Hematopoietic multipotent progenitor cell treated with erythropoietin and hydrocortisone succinate and interleukin-3 and kit ligand, for 15 days (in vitro differentiated cells): ENCODE data around the gene RNF213.
"Not testable (repeated sequence)": the region's sequence is repeated elsewhere in the genome, so short reads cannot be mapped to it uniquely, and the experiment has no call there.

Experiments used
- DNase-seq: peaks from one replicate; pipeline ENCODE4 v3.0.0-alpha.2; 2015; ENCODE audit warnings: low spot score

Gene RNF213

DNA sequence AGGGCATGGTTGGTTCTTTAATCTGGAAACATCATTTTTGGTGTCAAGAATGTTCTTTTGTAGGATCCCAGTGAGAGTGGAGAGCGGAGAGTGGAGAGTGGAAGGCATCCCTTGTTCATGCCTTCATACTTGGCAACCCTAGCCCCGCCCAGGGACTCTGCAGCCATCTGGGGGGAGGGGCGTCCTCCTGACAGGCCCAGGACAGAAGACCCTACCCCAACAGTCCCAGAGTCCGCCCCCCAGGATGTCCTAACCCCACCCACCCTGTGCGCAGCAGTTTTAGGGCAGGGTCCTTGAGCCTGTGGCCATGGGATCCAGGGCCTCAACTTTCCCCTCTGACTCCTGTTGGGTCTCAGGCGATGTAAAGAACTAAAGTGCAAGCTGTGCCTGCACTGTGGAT lies 36.0 kb upstream of the RNF213 start:
- no peak for DNase-seq

DNA sequence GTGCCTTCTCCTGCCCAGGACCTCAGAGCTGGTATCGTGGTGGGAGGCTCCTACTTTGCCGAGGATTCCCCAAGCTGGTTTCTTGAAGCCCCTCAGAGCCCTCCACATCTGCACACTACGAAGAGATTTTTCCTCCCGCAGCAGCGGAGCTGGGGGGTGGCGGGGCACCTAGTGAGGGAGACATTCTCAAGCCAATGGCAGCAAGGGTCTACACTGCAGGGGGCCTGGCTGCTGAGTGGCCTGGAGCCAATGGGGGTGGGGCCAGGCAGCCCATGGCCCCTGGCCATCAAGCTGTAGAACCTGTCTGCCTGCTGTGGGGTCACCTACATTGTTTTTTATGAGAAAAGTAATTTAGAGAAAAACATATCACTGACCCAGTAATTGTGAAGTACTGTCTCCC lies 35.4 kb upstream of the RNF213 start:
- no peak for DNase-seq

DNA sequence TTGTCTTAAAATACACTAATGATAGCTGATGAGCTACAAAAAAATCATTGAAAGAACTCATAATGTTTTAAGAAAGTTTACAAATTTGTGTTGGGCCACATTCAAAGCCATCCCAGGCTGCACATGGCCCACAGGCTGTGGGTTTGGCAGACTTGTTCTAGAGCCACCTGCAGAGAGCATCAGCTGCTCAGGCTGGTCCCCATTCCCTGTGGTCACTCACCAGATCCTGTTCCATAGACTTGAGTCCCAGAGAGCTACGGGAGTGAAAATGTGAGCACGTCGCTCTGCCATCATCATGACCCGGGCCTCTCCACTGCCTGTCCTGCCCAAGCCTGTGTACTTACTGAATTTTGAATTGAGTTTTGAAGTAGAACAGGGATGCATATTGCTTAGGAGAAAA lies 33.5 kb upstream of the RNF213 start:
- no peak for DNase-seq

DNA sequence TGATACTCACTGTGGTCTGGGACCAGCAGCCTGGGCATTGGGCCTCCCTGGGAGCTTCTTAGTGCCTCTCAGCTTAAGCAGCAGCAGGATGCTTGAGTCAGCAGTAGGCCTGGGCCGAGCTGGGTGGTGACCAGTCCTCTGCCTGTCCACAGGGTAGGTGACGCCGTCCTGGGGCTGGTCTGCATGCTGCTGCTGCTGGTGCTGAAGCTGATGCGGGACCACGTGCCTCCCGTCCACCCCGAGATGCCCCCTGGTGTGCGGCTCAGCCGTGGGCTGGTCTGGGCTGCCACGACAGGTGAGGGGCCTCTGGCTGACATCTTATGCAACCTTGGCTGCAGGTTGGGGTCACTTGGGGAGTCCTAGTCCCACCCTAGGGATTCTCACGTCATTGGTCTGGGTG lies 33.0 kb upstream of the RNF213 start:
- DNase-seq: no peak

DNA sequence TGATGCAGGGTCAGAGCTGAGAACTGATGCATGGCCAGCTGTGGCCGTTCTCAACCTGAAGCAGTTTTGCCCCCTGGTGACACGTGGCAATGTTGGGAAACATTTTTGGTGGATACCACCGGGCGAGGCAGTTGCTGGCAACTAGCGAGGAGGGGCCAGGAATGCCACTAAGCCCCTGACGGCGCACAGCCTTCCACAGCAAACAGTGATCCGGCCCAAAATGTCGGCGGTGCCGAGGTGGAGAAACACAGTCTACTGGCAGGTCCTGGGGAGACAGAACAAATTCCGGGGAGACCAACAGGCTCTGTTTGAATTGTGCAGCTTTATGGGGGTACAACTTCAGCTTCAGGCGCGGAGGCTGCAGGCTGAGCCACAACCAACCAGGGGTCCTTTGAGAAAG lies 32.2 kb upstream of the RNF213 start:
- DNase-seq: no peak

DNA sequence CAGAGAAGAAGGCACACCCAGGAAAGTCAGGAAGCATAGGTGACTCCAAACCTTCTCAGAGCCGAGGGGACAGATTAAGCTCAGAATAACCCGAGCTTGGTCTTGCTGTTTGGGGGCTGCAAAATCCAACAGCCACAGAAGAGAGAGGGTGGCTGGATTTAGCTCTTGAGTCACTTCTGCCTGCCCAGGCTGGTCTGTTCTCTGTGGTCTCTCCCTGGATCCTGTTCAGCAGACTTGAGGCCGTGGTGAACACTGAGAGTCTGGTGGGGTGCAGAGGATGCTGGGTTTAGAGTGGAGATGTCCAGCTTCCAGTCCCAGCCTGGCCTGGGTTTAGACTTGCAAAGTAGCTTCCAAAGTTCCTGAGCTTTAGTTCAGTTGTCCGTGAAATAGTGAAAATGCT lies 31.6 kb upstream of the RNF213 start:
- DNase-seq: no peak

DNA sequence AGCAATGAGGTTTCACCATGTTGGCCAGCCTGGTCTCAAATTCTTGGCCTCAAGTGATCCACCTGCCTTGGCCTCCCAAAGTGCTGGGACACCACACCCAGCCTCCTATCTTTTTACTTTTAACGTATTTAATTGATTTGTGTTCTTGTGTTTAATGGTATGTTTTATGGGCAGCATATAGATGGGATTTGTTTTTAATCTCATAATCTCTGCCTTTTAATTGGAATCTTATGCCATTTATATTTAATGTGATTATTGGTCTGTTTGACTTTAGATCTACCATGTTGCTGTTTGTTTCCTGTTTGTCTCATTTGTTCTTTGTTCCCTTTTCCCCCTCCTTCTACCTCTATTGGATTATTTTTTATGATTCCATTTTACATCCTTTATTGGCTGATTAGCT lies 28.2 kb upstream of the RNF213 start:
- DNase-seq: no peak

DNA sequence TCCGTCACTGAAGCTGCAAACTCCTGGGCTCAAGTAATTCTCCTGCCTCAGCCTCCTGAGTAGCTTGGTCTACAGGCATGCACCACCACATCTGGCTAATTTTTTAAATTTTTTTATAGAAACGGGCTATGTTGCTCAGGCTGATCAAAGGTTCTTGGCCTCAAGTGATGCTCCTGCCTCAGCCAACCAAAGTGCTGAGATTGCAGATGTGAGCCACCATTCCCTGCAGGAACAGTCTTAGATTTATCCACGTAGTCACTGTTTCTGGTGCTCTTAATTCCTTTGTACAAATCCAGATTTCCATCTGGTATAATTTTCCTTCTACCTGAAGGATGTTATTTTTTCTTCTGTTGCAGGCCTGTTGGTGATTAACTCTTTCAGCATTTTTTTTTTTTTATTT lies 27.4 kb upstream of the RNF213 start:
- DNase-seq: no peak

DNA sequence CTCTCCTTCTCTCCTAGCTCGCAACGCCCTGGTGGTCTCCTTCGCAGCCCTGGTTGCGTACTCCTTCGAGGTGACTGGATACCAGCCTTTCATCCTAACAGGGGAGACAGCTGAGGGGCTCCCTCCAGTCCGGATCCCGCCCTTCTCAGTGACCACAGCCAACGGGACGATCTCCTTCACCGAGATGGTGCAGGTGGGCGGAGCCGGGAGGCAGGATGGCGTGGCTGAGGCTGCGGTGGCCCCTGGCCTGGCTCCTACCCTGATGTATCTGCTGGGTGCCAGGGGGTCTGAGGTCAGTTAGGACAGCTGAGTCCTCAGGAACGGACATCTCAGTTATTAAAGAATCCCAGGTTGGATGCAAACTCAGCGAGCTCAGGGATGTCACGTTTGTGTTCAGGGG lies 23.7 kb upstream of the RNF213 start:
- DNase-seq: no peak

DNA sequence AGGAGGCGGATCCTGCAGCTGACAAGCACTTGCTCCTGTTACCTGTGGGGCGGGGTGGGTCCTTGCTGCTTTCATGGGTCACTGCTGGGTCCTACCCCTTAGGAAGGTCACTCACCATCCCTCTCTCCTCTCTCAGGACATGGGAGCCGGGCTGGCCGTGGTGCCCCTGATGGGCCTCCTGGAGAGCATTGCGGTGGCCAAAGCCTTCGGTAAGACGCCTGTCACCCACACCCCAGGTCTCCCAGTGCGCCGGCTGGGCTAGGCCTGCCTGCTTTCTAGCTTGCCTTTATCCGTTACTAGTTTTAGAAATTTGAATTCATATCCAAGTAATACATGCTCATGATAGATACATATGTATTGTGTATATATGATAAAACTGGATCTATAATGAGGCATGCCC lies 23.3 kb upstream of the RNF213 start:
- no peak for DNase-seq

DNA sequence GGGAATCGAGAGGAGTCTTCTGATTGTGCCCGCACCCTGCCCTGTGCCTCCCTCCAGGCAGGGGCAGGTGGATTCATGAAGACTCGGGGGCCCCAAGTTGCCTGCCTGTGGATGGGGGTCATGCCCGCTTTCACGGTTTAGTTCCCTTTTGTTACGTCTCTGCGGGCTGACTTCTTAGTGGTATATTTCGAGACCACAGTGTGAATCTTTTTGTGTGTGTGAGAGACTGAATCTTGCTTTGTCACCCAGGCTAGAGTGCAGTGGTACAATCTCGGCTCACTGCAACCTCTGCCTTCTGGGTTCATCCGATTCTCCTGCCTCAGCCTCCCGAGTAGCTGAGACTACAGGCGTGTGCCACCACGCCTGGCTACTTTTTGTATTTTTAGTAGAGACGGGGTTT lies 18.1 kb upstream of the RNF213 start:
- DNase-seq: no peak

DNA sequence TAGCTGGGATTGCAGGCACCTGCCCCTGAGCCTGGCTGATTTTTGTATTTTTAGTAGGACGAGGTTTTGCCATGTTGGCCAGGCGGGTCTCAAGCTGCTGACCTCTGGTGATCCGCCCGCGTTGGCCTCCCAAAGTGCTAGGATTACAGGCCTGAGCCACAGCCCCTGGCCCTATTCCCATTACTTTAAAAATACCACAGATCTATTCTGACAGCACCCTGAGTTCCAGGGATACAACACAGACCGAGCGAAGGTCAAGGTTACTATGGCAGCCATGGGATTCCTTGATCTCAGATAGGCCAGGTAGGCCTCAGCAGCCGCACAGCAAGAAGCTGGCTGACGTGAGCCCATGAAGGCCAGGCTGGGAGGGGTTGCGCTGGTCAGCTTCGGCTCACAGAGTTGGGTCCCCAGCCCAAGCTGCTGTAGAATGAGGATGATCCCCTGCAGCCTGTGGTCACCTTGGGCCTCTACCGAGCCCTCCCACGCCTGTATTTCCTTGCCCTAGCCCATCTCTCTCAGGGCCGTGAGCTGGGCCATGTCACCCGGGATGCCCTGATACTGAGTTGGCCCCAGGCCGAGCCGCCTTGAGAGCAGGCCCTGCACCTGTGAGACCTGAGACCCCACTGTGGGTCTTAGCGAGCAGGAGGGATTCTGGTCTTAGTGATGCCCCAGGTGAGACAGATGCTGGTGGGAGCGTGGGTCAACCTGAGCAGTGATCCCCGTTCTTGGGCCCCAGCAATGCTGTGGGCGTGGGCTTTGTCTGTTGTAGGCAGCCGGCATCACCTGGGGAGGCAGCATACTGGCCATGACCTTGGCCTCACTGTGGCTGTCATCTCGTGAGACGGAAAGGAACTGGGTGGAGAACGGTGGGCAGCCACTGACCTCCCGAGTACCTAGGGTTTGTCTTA lies 16.9 kb upstream of the RNF213 start:
- no peak for DNase-seq

DNA sequence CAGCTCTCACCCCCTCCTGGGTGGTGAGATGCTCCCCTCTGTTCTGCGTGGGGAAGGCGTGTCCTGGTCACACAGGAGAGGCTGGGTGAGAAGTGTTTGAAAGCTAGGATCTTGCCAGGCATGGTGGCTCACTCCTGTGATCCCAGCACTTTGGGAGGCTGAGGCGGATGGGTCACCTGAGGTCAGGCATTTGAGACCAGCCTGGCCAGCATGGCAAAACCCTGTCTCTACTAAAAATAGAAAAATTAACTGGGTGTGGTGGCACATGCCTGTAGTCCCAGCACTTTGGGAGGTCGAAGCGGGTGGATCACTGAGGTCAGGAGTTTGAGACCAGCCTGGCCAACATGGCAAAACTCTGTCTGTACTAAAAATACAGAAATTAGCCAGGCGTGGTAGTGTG lies 16.2 kb upstream of the RNF213 start:
- not testable (repeated sequence) for DNase-seq

DNA sequence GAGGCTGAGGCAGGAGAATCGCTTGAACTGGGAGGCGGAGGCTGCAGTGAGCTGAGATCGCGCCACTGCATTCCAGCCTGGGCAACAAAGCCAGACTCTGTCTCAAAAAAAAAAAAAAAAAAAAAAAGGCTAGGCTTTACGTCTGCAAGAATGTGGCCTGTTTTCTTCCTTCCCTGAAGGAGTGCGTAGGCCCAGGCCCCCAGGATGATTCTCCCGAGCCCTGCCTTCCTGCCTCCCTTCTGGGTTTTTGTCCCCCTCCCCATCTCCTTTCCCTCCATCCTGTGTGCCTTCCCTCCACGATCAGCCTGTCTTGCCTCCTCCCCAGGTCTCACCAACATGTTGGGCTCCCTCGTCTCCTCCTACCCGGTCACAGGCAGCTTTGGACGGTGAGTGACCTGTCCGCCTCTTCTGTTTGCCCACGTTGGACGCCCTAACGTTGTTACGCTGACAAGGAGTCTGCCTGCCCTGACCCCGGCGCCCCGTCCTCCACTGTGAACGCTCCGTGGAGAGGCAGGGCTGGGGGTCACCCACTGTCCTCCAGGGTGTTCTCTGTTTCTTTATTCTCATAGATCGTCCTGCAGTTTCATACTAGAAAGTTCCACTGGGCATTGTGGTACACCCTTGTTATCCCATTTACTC lies 15.7 kb upstream of the RNF213 start:
- no peak for DNase-seq

DNA sequence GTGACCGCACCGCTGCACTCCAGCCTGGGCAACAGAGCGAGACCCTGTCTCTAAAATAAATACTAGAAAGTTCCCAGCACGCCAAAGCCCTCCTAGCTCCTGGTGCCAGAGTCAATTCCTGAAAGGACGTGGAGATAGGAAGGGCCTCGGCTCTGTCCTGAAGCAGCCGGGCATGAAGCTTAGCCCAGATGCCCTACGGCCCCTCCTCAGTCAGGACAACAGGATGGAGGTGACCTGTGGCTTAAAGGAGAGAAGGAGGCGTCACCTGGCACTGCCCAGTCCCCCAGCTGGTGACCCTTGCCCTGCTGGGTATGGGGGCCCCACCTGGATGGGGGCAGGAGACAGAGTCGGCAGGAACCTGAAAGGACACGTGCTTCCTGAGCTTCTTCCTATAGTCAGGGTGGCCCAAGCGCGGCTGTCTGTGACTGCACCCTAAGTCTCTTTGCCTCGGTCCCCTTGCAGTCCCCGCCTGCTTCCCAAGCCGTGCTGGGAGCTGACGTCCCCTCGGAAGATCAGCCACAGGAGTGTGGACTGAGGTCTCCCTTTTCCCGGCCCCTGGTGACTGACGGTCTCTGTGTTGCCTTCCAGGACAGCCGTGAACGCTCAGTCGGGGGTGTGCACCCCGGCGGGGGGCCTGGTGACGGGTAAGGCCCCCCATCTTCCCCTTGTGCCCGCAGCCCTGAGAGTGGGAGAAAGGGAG lies 14.9 kb upstream of the RNF213 start:
- DNase-seq: no peak

DNA sequence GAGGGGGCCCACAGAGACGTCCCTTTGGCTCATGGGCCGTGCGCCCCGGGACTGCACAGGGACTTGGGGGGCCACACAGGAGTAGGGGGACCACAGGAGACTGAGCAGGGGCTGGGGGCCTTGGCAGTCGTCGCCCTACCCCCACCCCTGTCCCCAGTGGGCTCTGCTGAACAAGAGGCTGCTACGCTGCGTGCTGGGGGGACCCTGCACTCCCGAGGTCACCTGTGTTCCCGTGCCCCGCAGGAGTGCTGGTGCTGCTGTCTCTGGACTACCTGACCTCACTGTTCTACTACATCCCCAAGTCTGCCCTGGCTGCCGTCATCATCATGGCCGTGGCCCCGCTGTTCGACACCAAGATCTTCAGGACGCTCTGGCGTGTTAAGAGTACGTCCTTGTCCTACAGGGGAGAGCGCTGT lies 14.4 kb upstream of the RNF213 start:
- DNase-seq: no peak

DNA sequence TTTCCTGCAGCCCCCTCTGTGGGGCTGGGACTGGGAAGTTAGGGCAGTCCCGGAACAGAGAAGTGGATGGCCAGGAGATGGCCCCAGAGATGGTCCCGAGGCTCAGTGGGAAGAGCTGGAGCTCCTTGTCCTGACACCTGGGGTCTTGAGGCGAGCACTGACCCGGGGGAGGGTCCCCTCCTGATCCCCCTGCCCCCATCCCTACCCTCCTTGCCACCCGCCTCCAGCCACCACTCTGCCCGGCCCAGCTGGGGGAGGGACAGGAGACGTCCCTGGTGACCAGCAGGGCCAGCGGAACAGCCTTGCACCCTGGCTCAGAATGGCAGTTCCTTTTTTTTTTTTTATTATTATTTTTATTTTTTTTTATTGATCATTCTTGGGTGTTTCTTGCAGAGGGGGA lies 13.9 kb upstream of the RNF213 start:
- no peak for DNase-seq

DNA sequence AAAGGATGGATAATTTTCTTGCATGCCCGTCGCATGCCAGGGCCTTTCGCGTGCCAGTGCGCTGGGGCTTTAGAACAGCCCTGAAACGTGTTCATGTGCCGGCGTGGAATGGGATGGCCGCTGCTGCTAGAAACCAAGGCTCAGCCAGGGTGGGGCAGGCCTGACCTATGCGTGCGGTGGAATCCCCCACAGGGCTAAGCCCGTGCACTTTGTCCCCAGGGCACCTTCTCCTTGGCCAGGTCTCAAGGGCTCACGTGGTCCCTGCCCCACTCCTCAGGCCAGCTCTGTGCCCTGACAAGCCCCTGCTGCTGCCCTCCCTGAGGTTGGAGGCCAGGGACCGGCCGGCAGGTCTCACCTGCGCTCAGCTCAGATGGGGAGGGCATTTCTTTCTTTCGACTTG lies 13.1 kb upstream of the RNF213 start:
- no peak for DNase-seq

DNA sequence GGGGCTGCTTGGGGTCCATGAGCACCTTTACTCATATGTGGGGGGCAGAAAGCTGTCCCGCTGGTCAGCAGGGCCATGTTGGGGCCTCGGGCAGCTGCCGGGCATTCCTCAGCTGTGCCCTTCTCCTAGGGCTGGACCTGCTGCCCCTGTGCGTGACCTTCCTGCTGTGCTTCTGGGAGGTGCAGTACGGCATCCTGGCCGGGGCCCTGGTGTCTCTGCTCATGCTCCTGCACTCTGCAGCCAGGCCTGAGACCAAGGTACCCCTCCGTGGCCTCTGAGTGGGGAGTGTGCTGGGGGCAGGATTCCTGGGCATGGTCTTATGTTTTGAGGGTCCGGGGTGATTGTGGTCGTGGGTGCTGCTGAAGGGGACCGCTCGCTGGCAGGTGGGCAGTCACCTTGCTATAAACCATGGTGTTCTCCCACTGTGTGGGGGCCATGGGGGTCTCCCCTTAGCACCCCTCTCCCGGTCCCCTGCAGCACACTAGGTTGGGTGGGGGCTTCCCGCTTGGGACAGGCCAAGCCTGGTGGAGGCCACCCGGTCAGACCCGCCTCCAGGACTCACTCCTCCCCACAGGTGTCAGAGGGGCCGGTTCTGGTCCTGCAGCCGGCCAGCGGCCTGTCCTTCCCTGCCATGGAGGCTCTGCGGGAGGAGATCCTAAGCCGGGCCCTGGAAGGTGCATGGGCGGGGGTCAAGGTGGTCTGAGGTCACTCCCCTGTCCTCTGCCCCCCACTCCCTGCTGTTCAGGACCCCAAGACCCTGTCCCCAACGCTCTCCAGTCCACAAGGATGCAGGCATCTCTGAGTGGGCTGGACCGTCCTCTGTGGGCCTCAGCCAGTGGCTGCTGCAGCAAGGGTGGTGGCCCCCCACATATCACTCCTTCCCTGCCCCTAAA lies 12.4 kb upstream of the RNF213 start:
- no peak for DNase-seq

DNA sequence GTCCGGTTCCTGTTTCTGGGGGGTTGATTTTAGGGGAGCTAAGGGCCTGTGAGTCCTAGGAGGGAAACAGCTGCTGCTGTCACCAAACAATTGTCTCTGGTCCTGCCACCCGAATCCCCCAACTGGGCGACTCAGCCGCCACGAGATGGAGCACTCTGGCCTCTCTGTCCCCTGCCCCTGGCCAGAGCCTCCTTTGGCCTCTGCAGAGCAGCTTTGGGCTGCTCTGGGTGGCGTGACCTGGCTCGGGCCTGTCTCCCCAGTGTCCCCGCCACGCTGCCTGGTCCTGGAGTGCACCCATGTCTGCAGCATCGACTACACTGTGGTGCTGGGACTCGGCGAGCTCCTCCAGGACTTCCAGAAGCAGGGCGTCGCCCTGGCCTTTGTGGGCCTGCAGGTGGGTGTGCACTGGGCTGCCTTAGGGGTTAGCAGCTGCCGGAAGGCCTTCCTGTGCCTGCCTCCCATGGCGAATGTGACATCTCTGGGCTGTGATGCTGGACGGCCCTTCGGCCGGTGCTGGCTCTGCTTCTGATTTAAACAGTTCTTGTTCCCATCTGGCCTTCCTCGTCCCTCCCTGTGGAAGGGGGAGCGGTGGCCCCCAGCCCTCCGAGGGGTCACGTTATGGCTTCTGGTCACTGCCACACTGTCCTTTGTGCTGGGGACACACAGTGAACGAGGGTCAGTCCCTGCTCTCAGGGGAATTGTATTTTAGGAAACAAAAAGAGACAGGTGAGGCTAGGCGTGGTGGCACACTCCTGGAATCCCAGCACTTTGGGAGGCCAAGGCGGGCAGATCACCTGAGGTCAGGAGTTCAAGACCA lies 11.6 kb upstream of the RNF213 start:
- DNase-seq: no peak

DNA sequence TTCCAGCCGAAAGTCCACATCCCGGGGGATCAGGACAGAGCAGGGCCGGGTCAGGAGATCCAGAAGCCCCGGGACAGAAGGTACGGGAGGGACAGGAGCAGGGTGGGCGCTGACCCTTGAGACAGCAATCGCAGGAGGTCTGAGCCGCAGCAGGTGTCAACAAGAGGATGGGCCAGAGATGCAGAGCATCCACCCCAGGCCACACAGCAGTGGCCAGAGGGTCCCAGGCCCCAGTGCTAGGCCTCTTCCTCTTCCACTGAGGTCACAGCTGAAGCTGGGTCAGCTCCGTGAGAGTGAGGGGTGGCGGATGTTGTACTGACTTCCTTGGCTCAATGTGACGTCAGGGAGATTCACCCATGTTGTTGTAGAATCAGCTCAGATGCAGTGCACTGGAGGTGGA lies 8.7 kb upstream of the RNF213 start:
- DNase-seq: no peak
